ENCODE measurements around the gene ISG20L2.

The ISG20L2 gene

DNA sequence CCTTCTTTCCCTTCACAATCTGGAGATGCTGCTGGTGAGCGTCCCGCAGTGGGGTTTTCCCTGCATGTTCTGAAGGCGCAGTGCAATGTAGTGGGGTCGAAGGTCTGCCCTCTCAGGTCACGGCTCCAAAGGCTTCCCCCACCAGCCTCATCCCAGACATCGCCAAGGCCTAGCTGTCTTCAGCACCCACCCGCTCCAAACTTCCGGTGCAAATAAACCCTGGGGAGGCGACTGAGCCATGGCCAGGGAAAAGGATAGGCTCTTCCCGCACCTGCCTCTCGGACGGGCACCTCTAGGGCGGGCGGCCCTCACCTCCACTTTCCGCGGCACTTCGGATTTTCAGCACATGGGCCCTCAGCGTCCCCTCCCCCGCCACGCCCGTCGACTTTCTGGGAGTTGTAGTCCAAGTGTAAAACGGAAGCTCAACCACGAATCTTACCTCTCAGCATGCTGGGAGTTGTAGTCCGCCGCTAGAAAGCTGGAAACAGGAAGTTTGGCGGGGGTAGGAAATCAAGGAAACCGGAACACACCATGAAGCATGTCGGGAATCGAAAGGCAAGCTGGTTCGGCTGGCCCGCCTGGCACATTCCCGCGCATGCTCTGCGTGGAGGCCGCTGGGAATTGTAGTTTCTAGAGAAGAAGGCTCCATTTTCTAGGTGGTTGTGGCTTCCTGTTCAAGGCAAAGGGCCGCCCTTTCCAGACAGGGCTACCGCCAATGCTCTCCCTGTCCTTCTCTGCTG, 12.3 kb upstream of the ISG20L2 start, which contains the start of gene MRPL24:
Gene MRPL24, minus strand, starts transcription at position 348 of the 740 bp plus-strand sequence. CDS start 2,384 bp downstream, outside the sequence.
- DNase-seq (ENCODE audit: low spot score) = peak; percentile 96

DNA sequence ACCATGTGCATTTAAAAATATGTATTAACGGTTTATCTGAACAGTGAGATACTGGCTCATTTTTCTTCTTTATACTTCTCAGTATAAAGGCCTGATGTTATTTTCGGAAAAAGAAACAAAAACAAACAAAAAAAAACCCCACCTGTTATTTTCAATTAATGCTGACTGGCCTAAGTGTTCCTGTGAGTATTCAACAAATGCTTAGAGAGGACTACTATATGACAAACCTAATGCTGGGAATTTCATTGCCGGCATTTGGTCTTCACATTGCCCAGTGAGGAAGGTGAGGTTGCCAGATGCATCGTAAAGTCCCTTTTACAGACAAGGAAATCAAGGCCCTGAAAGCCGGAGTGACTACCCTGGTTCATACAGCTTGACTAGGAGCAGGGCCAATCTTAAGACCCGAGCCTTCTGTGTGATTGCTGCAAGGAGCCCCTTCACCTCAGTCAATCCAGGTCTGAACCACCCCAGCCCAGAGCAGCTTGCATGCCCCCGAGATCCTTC, 11.7 kb upstream of the ISG20L2 start:
- DNase-seq (ENCODE audit: low spot score) = no peak

DNA sequence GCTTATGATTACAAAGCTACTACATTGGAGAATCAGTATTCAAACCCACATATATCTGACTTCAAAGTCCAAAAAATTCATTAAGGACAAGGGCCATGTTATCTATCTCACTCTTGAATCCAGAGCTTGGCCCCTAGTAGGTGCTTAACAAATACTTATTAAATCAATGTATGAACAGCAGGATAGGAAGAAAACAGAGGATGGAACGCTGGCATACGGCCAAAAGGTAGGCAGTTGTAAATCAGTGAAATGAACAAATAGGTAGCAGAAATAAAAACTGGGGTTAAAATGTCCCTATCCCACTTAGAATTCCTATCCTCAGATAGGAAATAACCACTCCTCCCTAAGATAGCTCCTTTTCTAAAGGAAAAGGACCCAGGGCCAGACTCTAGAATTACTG, 10.3 kb upstream of the ISG20L2 start:
- DNase-seq (ENCODE audit: low spot score) = no peak

GRCh38 chr1:156738407-156738806, 9.8 kb upstream of the ISG20L2 start:
- no peak for DNase-seq (ENCODE audit: low spot score)

GRCh38 chr1:156733989-156734584, 5.5 kb upstream of the ISG20L2 start:
- no peak for DNase-seq (ENCODE audit: low spot score)

- peak; percentile 84 for DNase-seq (ENCODE audit: low spot score)
Observed at GRCh38 chr1:156727926-156728598, 504 bp downstream of the ISG20L2 start, which contains the start of gene METTL25B. METTL25B (plus strand) TSS chr1:156728469; CDS start chr1:156729105, 636 bp downstream.

DNA sequence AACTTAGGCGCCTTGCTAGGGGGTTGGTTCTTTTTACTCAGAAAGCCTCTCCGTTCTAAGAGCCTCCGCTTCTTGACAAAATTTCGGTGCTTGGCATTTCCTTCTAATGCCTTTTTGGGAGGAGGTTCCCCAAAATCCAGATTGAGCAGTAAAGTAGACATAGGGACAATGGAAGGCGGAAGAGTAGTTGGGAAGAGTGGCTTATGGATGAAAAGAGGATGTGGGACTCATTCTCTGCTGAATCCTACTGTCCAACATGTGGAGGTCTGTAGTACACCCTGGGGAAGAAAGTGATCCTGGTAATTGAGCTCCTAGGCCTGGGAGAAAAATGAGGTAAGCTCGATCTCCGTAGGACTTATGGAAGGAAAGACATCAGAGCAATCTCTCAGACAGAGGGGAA, 1.1 kb downstream of the ISG20L2 start:
- DNase-seq (ENCODE audit: low spot score) = no peak

GRCh38 chr1:156726549-156727226, 1.9 kb downstream of the ISG20L2 start:
- peak; percentile 72 for DNase-seq (ENCODE audit: low spot score)

DNA sequence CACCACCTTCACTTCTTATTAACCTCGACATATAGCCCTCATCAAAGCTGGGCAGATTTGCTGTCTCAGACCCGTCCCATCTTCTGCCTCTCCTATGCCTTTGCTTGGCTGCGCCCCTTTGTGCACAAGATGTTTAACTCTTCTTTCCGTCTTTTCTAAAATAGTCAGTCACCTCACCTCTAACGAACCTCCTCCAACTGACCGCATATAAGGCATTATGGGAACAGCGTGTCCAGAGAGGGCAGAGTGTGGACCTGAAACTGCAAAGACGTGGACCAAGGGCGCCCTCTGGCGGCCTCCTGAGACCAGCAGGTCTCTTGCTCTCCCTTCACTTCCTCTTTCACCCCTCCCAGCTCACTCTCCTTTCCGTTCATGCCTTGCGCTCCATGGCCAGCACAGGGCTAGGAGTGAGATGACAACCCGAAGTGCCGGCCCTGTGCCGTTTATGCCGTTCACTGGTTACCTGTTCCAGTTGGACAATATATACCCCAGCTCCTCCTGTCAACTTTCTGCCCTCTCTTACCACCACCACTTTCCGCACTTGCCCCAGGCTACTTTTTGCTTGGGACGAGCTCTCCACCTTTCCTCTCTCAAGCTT, 2.8 kb downstream of the ISG20L2 start:
- peak; percentile 84 for DNase-seq (ENCODE audit: low spot score)

DNA sequence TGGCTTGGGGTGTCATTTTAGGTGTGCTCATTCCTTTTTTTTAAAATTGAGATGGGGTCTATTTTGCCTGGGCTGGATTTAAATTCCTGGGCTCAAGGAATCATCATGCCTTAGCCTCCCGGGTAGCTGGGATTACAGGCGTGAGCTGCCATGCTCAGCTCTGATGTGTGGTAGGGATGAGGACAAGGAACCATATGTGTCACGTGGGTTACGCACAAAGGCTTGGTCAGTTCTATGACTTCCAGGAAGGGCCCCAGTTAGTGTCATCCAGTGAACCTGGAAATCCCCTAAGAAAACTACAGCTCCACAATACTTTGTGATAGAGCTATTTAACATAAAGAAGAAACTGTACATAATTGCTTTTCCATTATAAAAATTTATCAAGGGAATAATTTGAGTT, 7.0 kb downstream of the ISG20L2 start:
- no peak for DNase-seq (ENCODE audit: low spot score)

DNA sequence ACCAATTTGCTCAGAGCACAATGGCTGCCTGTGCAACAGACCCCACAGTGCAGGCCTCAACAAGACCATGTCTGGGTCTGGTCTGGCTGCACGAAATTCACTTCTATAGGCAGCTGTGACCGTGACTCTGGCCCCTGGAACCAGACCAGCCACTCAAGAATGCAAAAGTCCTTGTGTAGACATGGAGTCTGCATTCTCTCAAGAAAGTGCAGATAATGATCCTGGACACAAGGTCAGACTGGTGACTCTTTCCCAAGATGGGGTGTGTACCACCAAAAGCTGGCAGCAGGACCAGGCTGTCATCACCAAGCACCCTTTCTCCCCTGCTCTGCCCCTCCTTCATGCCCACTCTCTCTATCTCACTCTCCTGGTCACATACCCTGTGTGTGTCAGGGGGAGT, 7.4 kb downstream of the ISG20L2 start:
- DNase-seq (ENCODE audit: low spot score) = no peak

DNA sequence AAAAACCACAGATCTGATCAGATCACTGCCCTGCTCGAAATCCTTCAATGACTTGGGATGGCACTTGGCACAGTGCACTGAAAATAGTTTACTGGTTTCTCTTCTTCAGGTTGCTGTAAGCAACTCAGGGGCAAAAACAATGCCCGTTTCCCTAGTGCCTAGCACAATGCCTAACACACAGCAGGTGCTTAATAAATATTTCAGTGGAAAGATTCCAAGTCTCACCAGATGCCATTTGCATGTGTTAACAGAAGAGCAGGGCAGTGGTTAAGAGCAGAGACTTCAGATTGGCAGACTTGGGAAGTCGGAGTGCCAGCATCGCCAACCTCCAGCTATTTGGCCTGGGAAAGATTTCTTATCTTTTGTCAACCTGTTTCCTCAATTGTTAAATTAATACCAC, 11.2 kb downstream of the ISG20L2 start:
- DNase-seq (ENCODE audit: low spot score) = no peak

DNA sequence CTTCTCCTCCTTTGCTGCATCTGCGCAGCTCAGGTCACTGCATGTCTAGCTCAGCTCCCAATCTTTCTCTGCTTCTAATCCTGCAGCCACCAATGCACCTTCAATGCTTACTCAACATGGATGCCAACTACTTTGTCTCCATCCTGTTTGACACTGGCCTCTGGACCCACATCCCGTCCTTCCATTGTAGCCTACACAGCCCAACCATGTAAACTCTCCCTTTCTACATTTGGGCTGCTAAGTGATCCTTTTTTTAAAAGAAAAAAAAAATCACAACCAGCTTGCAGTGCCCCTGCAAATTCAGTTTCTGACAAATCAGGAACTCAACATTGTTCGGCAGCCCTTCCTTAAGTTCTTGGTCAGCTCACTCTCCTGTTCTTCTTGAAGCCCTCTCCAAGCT, 13.7 kb downstream of the ISG20L2 start:
- DNase-seq (ENCODE audit: low spot score) = no peak

GRCh38 chr1:156712626-156713025, 15.9 kb downstream of the ISG20L2 start:
- no peak for DNase-seq (ENCODE audit: low spot score)

DNA sequence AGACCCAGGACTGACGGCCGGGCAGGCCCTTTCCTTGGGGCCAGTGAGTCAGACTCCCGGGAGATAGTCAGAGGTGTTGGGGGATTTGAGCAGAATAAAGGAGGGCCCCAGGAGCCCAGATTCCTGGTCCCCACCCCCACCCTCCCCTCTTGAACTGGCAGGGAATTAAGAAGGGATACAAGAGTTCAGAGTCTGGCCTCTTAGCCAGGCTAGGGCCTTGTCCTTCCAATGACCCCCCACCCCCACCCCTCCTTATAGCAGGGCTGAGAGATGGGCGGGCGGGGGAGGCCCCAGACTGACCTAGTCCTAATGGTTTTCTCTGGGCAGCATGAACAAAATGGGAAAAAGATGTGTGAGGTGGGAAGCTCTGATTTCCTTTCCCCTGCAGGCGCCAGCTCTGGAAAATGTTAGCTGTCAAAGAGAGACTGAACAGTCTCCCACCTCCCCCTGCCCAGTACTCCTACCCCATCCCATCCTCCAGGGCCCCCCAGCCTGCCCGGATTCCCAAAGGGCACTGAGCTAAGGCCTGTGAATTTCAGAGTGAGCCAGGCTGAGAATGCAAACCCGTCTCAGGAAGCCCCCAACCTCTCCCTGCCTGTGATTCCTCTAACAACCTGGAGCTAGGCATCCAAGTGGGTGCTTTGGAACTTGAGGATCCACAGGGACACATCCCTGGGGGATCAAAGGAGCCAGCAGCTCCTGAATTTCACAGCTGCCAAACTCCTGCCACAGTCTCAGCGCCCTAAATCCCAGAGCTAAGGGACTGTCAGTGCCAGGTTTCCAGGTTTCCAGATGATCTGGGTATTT, 17.4 kb downstream of the ISG20L2 start:
- no peak for DNase-seq (ENCODE audit: low spot score)

DNA sequence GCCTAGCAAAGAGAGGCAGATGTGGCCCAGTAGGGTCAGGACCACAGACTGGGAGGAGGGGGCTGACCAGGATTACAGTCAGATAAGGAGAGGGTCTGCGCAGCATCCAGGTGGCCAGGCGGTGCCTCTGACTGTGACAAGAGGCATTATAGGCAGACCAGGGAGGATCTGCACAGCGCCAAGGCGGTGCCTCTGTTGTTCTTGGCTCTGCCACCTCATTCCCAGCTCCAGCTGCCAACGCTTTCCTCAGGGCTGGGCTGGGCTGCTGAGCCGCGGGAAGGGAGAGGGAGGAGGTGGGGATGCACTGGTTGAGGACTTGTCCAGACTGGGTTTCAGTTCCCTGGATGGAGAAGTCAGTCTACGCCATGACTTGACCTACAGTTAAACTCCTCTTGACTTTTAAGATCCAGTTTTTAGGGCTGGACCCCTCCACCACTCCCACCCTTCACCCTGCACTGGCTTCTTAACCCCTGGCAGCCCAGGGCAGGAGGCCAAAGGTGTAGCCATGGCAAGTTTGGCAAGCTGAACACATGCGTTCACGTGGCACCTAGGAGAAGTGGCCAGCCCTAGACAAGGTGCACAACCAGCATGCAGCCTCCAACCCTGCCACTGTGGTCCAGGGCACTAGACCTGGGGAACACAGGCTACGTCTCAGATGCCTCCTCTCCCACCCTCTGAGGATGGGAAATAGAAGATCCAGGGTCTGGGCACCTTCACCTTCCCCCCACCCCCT, 18.6 kb downstream of the ISG20L2 start:
- DNase-seq (ENCODE audit: low spot score) = no peak

- DNase-seq (ENCODE audit: low spot score) = no peak
Observed at GRCh38 chr1:156709031-156709430, 19.5 kb downstream of the ISG20L2 start.

GRCh38 chr1:156708218-156708661, 20.3 kb downstream of the ISG20L2 start:
- no peak for DNase-seq (ENCODE audit: low spot score)

- DNase-seq (ENCODE audit: low spot score) = no peak
Observed at GRCh38 chr1:156707417-156708217, 20.9 kb downstream of the ISG20L2 start.
